Measurements from ENCODE around the gene ZNF516. TPM values are rescaled to one million over a fixed set of nuclear protein-coding genes. Genes with fewer than 3 reads are reported as not detected.

ZNF516 gene
- total RNA-seq, 1 donor from 2014 or later, result 1.2 TPM

DNA sequence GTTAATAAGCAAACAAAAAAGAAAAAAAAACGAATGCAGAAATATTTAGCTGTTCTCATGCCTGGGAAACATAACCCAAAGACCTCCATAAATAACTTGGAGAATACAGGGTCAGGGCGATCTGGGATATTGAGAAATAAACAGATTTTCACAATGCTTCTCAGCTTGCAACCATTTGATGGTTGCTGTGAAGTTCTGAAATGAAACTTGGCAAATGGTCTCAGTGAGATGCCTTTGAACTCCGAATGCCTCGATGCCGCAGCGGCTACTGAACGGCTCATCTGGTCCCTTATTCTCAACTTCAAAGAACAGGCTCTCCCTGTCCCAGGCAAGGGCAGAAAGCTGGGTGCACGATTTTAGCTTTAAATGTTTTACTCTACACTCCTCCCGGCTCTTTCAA is 78.1 kb downstream of the ZNF516 start:
- H3K27me3 Mint-ChIP-seq (ENCODE audit: low read depth), result peaks cover 8% of the 10 kb centered on the region
- intact Hi-C loops (cut with micrococcal nuclease), result no loop called here
- DNase-seq (ENCODE audit: low spot score), result no peak
- no peak overlapping the region for H3K4me3 Mint-ChIP-seq (ENCODE audit: low read depth)
- no peaks in the 10 kb centered on the region for H3K4me1 Mint-ChIP-seq (ENCODE audit: low read depth)
- no peaks in the 10 kb centered on the region for H3K36me3 Mint-ChIP-seq (ENCODE audit: low read depth)
- no peak overlapping the region for H3K27ac Mint-ChIP-seq
- no peaks in the 10 kb centered on the region for H3K9me3 Mint-ChIP-seq

DNA sequence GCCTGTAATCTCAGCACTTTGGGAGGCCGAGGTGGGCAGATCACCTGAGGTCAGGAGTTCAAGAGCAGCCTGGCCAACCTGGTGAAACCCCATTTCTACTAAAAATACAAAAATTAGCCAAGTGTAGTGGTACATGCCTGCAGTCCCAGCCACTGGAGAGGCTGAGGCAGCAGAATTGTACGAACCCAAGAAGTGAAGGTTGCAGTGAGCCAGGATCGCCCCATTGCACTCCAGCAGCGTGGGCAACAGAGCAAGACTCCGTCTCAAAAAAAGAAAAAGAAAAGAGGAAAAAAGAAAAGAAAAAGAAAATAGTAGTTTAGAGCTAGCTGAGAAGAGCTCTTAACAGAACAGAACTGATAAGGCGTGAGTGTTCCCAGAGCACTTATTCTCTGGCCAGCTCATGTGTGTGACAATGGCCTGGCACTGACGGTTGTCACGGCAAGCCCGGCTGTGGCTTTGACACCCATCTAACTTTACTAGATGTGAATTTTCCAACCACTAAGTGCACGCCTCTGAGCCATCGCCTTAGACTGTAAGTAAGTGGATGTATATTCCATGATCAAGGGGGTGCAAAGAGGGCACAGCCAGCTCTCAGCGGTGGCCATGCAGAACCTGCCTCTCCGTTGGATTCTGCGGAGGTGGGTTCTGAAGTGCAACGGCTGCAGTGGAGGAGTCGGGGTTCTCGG is 80.0 kb downstream of the ZNF516 start:
- peaks cover 7% of the 10 kb centered on the region for H3K27me3 Mint-ChIP-seq (ENCODE audit: low read depth)
- DNase-seq (ENCODE audit: low spot score), result no peak
- peaks cover 11% of the 10 kb centered on the region for H3K4me1 Mint-ChIP-seq (ENCODE audit: low read depth)
- H3K4me3 Mint-ChIP-seq (ENCODE audit: low read depth), result no peak overlapping the region
- no peaks in the 10 kb centered on the region for H3K36me3 Mint-ChIP-seq (ENCODE audit: low read depth)
- H3K27ac Mint-ChIP-seq, result no peak overlapping the region
- no peaks in the 10 kb centered on the region for H3K9me3 Mint-ChIP-seq
- intact Hi-C loops (cut with micrococcal nuclease), result loop anchor here (5.0 kb wide), 1 partner anchor 77 kb away; no protein-coding TSS in a partner anchor

- Mint-ChIP-seq H3K9me3 (no peaks in the 10 kb centered on the region), H3K36me3 (ENCODE audit: low read depth) (peaks cover 3% of the 10 kb centered on the region), H3K4me1 (ENCODE audit: low read depth) (peaks cover 11% of the 10 kb centered on the region), H3K27me3 (ENCODE audit: low read depth) (peaks cover 7% of the 10 kb centered on the region), H3K27ac (no peak overlapping the region), H3K4me3 (ENCODE audit: low read depth) (no peak overlapping the region)
- intact Hi-C loops (cut with micrococcal nuclease), result loop anchor here (5.0 kb wide), 1 partner anchor 79 kb away; no protein-coding TSS in a partner anchor
- DNase-seq (ENCODE audit: low spot score), result no peak
Observed at GRCh38 chr18:76412818-76413565, 82.0 kb downstream of the ZNF516 start.

- H3K27ac Mint-ChIP-seq, result no peak overlapping the region
- peaks cover 7% of the 10 kb centered on the region for H3K27me3 Mint-ChIP-seq (ENCODE audit: low read depth)
- intact Hi-C loops (cut with micrococcal nuclease), result loop anchor here (5.0 kb wide), 1 partner anchor 80 kb away; no protein-coding TSS in a partner anchor
- H3K4me3 Mint-ChIP-seq (ENCODE audit: low read depth), result no peak overlapping the region
- H3K36me3 Mint-ChIP-seq (ENCODE audit: low read depth), result peaks cover 3% of the 10 kb centered on the region
- no peaks in the 10 kb centered on the region for H3K9me3 Mint-ChIP-seq
- no peak for DNase-seq (ENCODE audit: low spot score)
- peaks cover 11% of the 10 kb centered on the region for H3K4me1 Mint-ChIP-seq (ENCODE audit: low read depth)
Observed at GRCh38 chr18:76412010-76412817, 82.8 kb downstream of the ZNF516 start.

DNA sequence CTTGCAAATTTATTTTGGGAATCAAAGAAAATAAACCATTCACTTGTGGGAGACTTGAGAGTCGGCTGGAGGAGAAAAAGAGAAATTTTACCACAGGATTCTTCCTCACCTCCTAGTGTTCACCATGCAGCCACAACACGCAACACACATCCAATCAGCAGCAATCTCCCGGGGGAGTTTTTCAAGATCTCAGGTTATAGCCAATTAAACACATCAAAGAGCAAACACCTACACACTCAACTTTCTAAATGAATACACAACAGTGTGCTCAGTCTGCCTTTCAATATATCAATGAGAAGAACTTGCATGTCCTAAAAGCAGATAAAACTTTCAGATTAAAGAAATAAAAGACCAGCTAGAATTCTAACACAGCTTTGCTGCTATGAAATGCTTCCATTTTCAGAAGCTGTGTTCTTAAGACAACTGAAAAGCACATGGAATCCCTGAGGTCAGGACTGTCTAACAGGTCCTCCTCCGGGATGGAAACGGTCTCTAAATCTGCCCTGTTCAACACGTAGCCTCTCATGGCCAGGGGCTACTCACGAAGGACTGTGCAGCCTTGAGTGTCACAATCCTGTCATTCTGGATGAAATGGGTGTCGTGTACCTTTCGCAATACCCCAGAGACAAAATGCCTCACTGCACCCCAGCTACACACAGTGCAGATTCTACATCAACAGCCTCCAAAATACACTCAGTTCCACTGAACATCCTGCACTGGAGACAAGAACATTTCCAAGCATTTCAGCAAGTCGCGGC is 84.2 kb downstream of the ZNF516 start:
- intact Hi-C loops (cut with micrococcal nuclease), result loop anchor here (1.0 to 5.0 kb wide), 2 partner anchors 36 to 81 kb away; no protein-coding TSS in a partner anchor
- H3K4me3 Mint-ChIP-seq (ENCODE audit: low read depth), result no peak overlapping the region
- no peak overlapping the region for H3K27ac Mint-ChIP-seq
- no peaks in the 10 kb centered on the region for H3K9me3 Mint-ChIP-seq
- H3K27me3 Mint-ChIP-seq (ENCODE audit: low read depth), result peaks cover 5% of the 10 kb centered on the region
- no peak for DNase-seq (ENCODE audit: low spot score)
- peaks cover 3% of the 10 kb centered on the region for H3K36me3 Mint-ChIP-seq (ENCODE audit: low read depth)
- H3K4me1 Mint-ChIP-seq (ENCODE audit: low read depth), result peaks cover 11% of the 10 kb centered on the region

DNA sequence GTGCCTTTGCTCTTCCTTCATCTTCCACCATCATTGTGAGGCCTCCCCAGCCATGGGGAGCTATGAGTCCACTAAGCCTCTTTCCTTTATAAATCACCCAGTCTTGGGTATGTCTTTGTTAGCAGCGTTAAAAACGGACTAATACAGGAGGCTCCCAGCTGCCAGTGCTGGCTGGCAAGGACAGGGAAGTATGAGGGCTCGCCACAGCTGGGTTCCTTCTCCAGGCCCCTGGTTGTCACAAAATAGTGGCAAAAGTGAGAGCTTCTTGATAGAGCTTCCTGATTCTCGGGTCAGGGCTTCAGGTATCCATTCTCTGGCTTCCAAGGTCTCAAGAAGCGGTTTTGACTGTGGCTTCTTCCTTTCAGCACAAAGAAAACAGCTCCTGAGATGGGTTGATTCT is 85.0 kb downstream of the ZNF516 start:
- intact Hi-C loops (cut with micrococcal nuclease), result loop anchor here (1.0 to 5.0 kb wide), 2 partner anchors 35 to 82 kb away; no protein-coding TSS in a partner anchor
- DNase-seq (ENCODE audit: low spot score), result no peak
- Mint-ChIP-seq H3K9me3 (no peaks in the 10 kb centered on the region), H3K27ac (no peak overlapping the region), H3K4me3 (ENCODE audit: low read depth) (no peak overlapping the region), H3K4me1 (ENCODE audit: low read depth) (peaks cover 11% of the 10 kb centered on the region), H3K36me3 (ENCODE audit: low read depth) (peaks cover 3% of the 10 kb centered on the region), H3K27me3 (ENCODE audit: low read depth) (peaks cover 5% of the 10 kb centered on the region)

- peaks cover 5% of the 10 kb centered on the region for H3K27me3 Mint-ChIP-seq (ENCODE audit: low read depth)
- peaks cover 11% of the 10 kb centered on the region for H3K4me1 Mint-ChIP-seq (ENCODE audit: low read depth)
- H3K36me3 Mint-ChIP-seq (ENCODE audit: low read depth), result peaks cover 3% of the 10 kb centered on the region
- no peaks in the 10 kb centered on the region for H3K9me3 Mint-ChIP-seq
- no peak overlapping the region for H3K4me3 Mint-ChIP-seq (ENCODE audit: low read depth)
- no peak for DNase-seq (ENCODE audit: low spot score)
- no peak overlapping the region for H3K27ac Mint-ChIP-seq
- intact Hi-C loops (cut with micrococcal nuclease), result no loop called here
Observed at GRCh38 chr18:76408480-76409067, 86.5 kb downstream of the ZNF516 start.

- Mint-ChIP-seq H3K27me3 (ENCODE audit: low read depth) (peaks cover 4% of the 10 kb centered on the region), H3K9me3 (no peaks in the 10 kb centered on the region), H3K36me3 (ENCODE audit: low read depth) (peaks cover 3% of the 10 kb centered on the region), H3K4me3 (ENCODE audit: low read depth) (no peak overlapping the region), H3K4me1 (ENCODE audit: low read depth) (peaks cover 11% of the 10 kb centered on the region), H3K27ac (no peak overlapping the region)
- intact Hi-C loops (cut with micrococcal nuclease), result no loop called here
- DNase-seq (ENCODE audit: low spot score), result no peak
Observed at GRCh38 chr18:76407681-76408080, 87.4 kb downstream of the ZNF516 start.

DNA sequence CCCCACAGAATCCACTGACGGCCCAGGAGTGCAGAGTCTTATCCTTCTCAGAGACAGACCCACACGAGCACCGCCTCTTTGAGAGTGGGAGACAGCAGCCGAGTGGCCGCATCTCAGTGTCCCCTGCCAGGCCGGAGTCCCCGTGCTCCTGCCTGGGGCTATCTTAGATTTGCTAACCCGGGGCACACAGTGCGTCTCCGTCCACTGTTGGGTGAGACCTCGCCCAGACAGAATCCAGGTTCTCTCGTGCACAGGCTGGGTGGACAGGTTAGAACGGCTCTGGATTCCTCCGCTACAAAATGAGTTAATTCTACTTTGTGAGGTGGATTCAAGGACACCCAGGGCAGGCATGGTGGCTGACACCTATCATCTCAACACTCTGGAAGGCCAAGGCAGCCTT is 88.3 kb downstream of the ZNF516 start:
- Mint-ChIP-seq H3K36me3 (ENCODE audit: low read depth) (peaks cover 3% of the 10 kb centered on the region), H3K9me3 (no peaks in the 10 kb centered on the region), H3K27me3 (ENCODE audit: low read depth) (peaks cover 3% of the 10 kb centered on the region), H3K4me1 (ENCODE audit: low read depth) (peaks cover 11% of the 10 kb centered on the region), H3K4me3 (ENCODE audit: low read depth) (no peak overlapping the region), H3K27ac (no peak overlapping the region)
- intact Hi-C loops (cut with micrococcal nuclease), result no loop called here
- no peak for DNase-seq (ENCODE audit: low spot score)

- no peaks in the 10 kb centered on the region for H3K9me3 Mint-ChIP-seq
- peaks cover 1% of the 10 kb centered on the region for H3K27me3 Mint-ChIP-seq (ENCODE audit: low read depth)
- H3K27ac Mint-ChIP-seq, result no peak overlapping the region
- peaks cover 6% of the 10 kb centered on the region for H3K4me1 Mint-ChIP-seq (ENCODE audit: low read depth)
- peaks cover 3% of the 10 kb centered on the region for H3K36me3 Mint-ChIP-seq (ENCODE audit: low read depth)
- no peak overlapping the region for H3K4me3 Mint-ChIP-seq (ENCODE audit: low read depth)
- intact Hi-C loops (cut with micrococcal nuclease), result no loop called here
- DNase-seq (ENCODE audit: low spot score), result no peak
Observed at GRCh38 chr18:76405681-76406356, 89.2 kb downstream of the ZNF516 start.

GRCh38 chr18:76405280-76405679 is 89.8 kb downstream of the ZNF516 start:
- peaks cover 1% of the 10 kb centered on the region for H3K27me3 Mint-ChIP-seq (ENCODE audit: low read depth)
- peaks cover under 1% of the 10 kb centered on the region for H3K4me1 Mint-ChIP-seq (ENCODE audit: low read depth)
- intact Hi-C loops (cut with micrococcal nuclease), result no loop called here
- no peaks in the 10 kb centered on the region for H3K9me3 Mint-ChIP-seq
- H3K27ac Mint-ChIP-seq, result no peak overlapping the region
- H3K36me3 Mint-ChIP-seq (ENCODE audit: low read depth), result peaks cover 3% of the 10 kb centered on the region
- H3K4me3 Mint-ChIP-seq (ENCODE audit: low read depth), result no peak overlapping the region
- no peak for DNase-seq (ENCODE audit: low spot score)

Measured in activated T-helper 2 cell treated with anti-CD3 and anti-CD28 coated beads, Interferon-gamma antibody, Interleukin-2, Interleukin-4, amounts not matched to agents 10 μg/mL and 5 μg/mL and 100 μg/mL, durations not matched to agents 14 hours and 24 hours and 36 hours (primary cell).